GM12878 (cell line): ENCODE results near the gene SLC22A23. TPM values are rescaled to one million over a fixed set of nuclear protein-coding genes. Genes with fewer than 3 reads are reported as not detected.

ENCODE experiments used
- ATAC-seq: fragments of 200-7000 bp; cut with Tn5 transposase; 3 replicates; pipeline ENCODE4 v1.9.1; 2020; ENCODE audit warnings: mild to moderate bottlenecking, moderate library complexity
- BruUV-seq: library from RNA; stranded (reverse); fragments of 400-500 nt; replicated peaks from 2 replicates; lab custom pipeline; 2021; lab: Mats Ljungman, UMichigan
- CTCF ChIA-PET: fragments of 300-600 bp; sonication (Branson Sonifier 250); formaldehyde crosslinking; extraction: SDS; loops from one replicate; lab custom pipeline; 2021; ENCODE audit warnings: inconsistent platforms; lab: Yijun Ruan, JAX
- POLR2A ChIA-PET: fragments of 350-600 bp; formaldehyde crosslinking; extraction: SDS; loops from one replicate; lab custom pipeline; 2021; ENCODE audit warnings: inconsistent platforms; lab: Charles Lee
- RAD21 ChIA-PET: fragments of 300-600 bp; sonication (Branson Sonifier 250); formaldehyde crosslinking; loops from one replicate; lab custom pipeline; 2023; ENCODE audit warnings: antibody characterized with exemption; ENCODE audit not compliant: unreplicated experiment; lab: Charles Lee
- SMC1A ChIA-PET: fragments of 300-600 bp; sonication (Branson Sonifier 250); formaldehyde crosslinking; loops from one replicate; lab custom pipeline; 2023; ENCODE audit not compliant: unreplicated experiment, uncharacterized antibody; lab: Charles Lee
- DNase-seq: peaks from one replicate; pipeline ENCODE4 v3.0.0-alpha.2; 2011; ENCODE audit warnings: low read depth, low spot score
- FAIRE-seq: peaks from 3 replicates; lab custom pipeline; 2011; peaks lifted over from hg19 to GRCh38; lab: Jason Lieb, UNC
- H2AFZ ChIP-seq: 2 replicates; pipeline ENCODE4 v1.6.0; 2011; ENCODE audit warnings: low read depth, low read length, control low read depth; ENCODE audit not compliant: control insufficient read depth
- H3K27ac ChIP-seq: 2 replicates; pipeline ENCODE4 v1.5.1; 2011; ENCODE audit warnings: control low read depth; ENCODE audit not compliant: control insufficient read depth, insufficient read depth
- H3K27me3 ChIP-seq, 2 experiments: replicated peaks in 1 of 2; 2 replicates each; pipeline versions ENCODE4 v1.6.0 to v1.6.1; 2011; ENCODE audit warnings: low read length in 1 of 2; ENCODE audit not compliant: control insufficient read depth in 2 of 2, insufficient read depth in 2 of 2
- H3K36me3 ChIP-seq, 2 experiments: 2 replicates each; pipeline ENCODE4 v1.5.1; 2011; ENCODE audit warnings: low read length in 1 of 2; ENCODE audit not compliant: control insufficient read depth in 2 of 2, insufficient read depth in 2 of 2
- H3K4me1 ChIP-seq: 2 replicates; pipeline ENCODE4 v1.6.1; 2011; ENCODE audit warnings: mild to moderate bottlenecking, low read length, moderate library complexity, mixed read lengths; ENCODE audit not compliant: control insufficient read depth, insufficient read depth
- H3K4me2 ChIP-seq: 2 replicates; pipeline ENCODE4 v1.6.0; 2011; ENCODE audit warnings: control low read depth; ENCODE audit not compliant: control insufficient read depth, insufficient read depth
- H3K4me3 ChIP-seq: fragments of 200-600 bp; sonication (generic); 2 replicates; pipeline ENCODE4 v1.5.1; 2016
- H3K79me2 ChIP-seq: 2 replicates; pipeline ENCODE4 v1.6.0; 2011; ENCODE audit warnings: low read length; ENCODE audit not compliant: control insufficient read depth, insufficient read depth
- H3K9ac ChIP-seq: 2 replicates; pipeline ENCODE4 v1.8.0; 2011; ENCODE audit warnings: low read length, control low read depth, mixed read lengths; ENCODE audit not compliant: control insufficient read depth, insufficient read depth
- H3K9me3 ChIP-seq: replicated peaks from 3 replicates; pipeline ENCODE4 v1.5.1; 2011; ENCODE audit warnings: mild to moderate bottlenecking, low read length; ENCODE audit not compliant: control insufficient read depth, insufficient read depth
- H4K20me1 ChIP-seq: 2 replicates; pipeline ENCODE4 v1.6.0; 2011; ENCODE audit not compliant: control insufficient read depth, insufficient read depth
- EED ChIP-seq: sonication (generic); IDR thresholded peaks from 2 replicates; pipeline ENCODE4 v1.6.1; 2016; ENCODE audit warnings: antibody characterized with exemption, low read depth
- EP300 ChIP-seq, 2 experiments: fragments of 150-350 bp in 1 of 2; IDR thresholded peaks; 2 replicates each; pipeline ENCODE4 v1.6.1; 2011 to 2012; ENCODE audit warnings: low read depth in 2 of 2, low read length in 2 of 2, borderline replicate concordance in 1 of 2, improper control_type of control experiment in 1 of 2, inconsistent platforms in 1 of 2; ENCODE audit not compliant: control insufficient read depth in 1 of 2
- HCFC1 ChIP-seq: fragments of 150-350 bp; IDR thresholded peaks from 2 replicates; pipeline ENCODE4 v1.6.1; 2014; ENCODE audit warnings: low read length
- MYC ChIP-seq: IDR thresholded peaks from 2 replicates; pipeline ENCODE4 v1.6.1; 2011; ENCODE audit warnings: mild to moderate bottlenecking, low read length, moderate library complexity, inconsistent platforms; ENCODE audit not compliant: insufficient read depth, insufficient replicate concordance, insufficient read length, severe bottlenecking
- NRF1 ChIP-seq: conservative IDR thresholded peaks from 2 replicates; pipeline ENCODE4 v1.6.1; 2011; ENCODE audit warnings: mild to moderate bottlenecking, low read depth, low read length, improper control_type of control experiment
- PAX8 ChIP-seq: fragments of 450-650 bp; IDR thresholded peaks from 2 replicates; pipeline ENCODE4 v1.6.1; 2017; ENCODE audit warnings: mild to moderate bottlenecking, moderate library complexity
- POLR2A ChIP-seq: IDR thresholded peaks from 2 replicates; pipeline ENCODE4 v1.6.1; 2011; ENCODE audit warnings: low read depth, mild to moderate bottlenecking, low read length
- RAD51 ChIP-seq: fragments of 450-650 bp; IDR thresholded peaks from 2 replicates; pipeline ENCODE4 v1.6.1; 2016; ENCODE audit warnings: moderate library complexity, mild to moderate bottlenecking, inconsistent platforms
- SMAD1 ChIP-seq: fragments of 450-650 bp; IDR thresholded peaks from 2 replicates; pipeline ENCODE4 v1.6.1; 2018; ENCODE audit warnings: mild to moderate bottlenecking, low read depth; ENCODE audit not compliant: partially characterized antibody
- ZNF622 ChIP-seq: fragments of 450-650 bp; IDR thresholded peaks from 2 replicates; pipeline ENCODE4 v1.6.1; 2017; ENCODE audit warnings: mild to moderate bottlenecking, inconsistent platforms
- in situ Hi-C: fragments of 300-500 bp; cut with MboI; formaldehyde crosslinking; loops from 9 replicates; pipeline ENCODE4 v1.14.3; 2018; ENCODE audit warnings: mixed read lengths
- intact Hi-C: fragments of 100-400 bp; cut with micrococcal nuclease; formaldehyde crosslinking; loops from one replicate; pipeline ENCODE4 v1.14.2; 2022; ENCODE audit not compliant: unreplicated experiment
- polyA plus RNA-seq, 11 experiments: library from polyadenylated mRNA; depleted of rRNA in 4 of 11; unstranded in 6 of 11; stranded (reverse) in 5 of 11; fragments of >200 nt; fragmentation: Nextera tagmentation in 4 of 11; fragmentation: Illumina TruSeq in 1 of 11; extraction: Ambion mirVana in 4 of 11; extraction: Trizol in 1 of 11; gene quantifications; 1 replicate in 1 of 11; 2 replicates in 10 of 11; pipeline versions ENCODE4 v1.2.1 to v1.2.3, GENCODE V29; 2011 to 2016; ENCODE audit warnings: inconsistent platforms in 2 of 11, missing spikeins in 2 of 11, low read depth in 1 of 11
- total RNA-seq, 4 experiments: library from RNA; depleted of rRNA in 3 of 4; stranded (reverse); fragments of >200 nt in 3 of 4; fragmentation: Illumina TruSeq in 1 of 4; extraction: Trizol in 1 of 4; gene quantifications; 2 replicates each; pipeline versions ENCODE4 v1.2.1 to v1.2.3, GENCODE V29; 2013 to 2021
- TF ChIP-seq, protein P1 (sequence below): fragments of 450-650 bp; IDR thresholded peaks from 2 replicates; pipeline ENCODE4 v1.6.1; 2016; ENCODE audit warnings: mild to moderate bottlenecking
- TF ChIP-seq, protein P2 (sequence below): fragments of 450-650 bp; IDR thresholded peaks from 2 replicates; pipeline ENCODE4 v1.6.1; 2017; ENCODE audit warnings: mild to moderate bottlenecking, moderate library complexity
- TF ChIP-seq, protein P3 (sequence below): IDR thresholded peaks from 2 replicates; pipeline ENCODE4 v1.6.1; 2012; ENCODE audit warnings: mild to moderate bottlenecking, low read depth, low read length
- TF ChIP-seq, protein P4 (sequence below): IDR thresholded peaks from 2 replicates; pipeline ENCODE4 v1.6.1; 2011; ENCODE audit warnings: borderline replicate concordance, low read depth, mild to moderate bottlenecking, moderate library complexity, mixed read lengths, low read length; ENCODE audit not compliant: insufficient read depth; ENCODE audit errors: extremely low read length

The SLC22A23 gene
- total and polyA plus RNA-seq, 10 of the 15 experiments (the other 5 are each of a cell fraction or from before 2014, with no cell fraction given) = 0.20 to 2.4 (median 0.74) TPM

DNA sequence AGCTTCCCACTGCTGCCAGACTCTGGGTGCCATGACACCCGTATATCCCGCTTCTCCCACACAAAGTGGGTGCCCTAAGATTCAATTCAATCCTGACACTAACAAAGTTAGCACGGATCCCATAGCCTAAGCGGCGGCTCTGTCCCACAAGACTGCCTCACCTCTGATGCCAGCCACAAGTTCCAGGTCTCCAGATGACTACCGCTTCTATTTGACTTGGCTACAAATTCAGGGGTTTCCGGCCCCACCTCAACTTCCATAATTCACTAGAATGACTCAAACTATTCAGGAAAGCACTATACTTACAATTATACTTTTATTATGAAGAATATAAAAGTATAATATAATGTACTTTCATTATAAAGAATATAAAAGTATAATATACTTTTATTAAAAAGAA, 24.8 kb upstream of the SLC22A23 start (continued):
- TF ChIP-seq, protein P1, sequence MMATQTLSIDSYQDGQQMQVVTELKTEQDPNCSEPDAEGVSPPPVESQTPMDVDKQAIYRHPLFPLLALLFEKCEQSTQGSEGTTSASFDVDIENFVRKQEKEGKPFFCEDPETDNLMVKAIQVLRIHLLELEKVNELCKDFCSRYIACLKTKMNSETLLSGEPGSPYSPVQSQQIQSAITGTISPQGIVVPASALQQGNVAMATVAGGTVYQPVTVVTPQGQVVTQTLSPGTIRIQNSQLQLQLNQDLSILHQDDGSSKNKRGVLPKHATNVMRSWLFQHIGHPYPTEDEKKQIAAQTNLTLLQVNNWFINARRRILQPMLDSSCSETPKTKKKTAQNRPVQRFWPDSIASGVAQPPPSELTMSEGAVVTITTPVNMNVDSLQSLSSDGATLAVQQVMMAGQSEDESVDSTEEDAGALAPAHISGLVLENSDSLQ = no peak
- TF ChIP-seq, protein P2, sequence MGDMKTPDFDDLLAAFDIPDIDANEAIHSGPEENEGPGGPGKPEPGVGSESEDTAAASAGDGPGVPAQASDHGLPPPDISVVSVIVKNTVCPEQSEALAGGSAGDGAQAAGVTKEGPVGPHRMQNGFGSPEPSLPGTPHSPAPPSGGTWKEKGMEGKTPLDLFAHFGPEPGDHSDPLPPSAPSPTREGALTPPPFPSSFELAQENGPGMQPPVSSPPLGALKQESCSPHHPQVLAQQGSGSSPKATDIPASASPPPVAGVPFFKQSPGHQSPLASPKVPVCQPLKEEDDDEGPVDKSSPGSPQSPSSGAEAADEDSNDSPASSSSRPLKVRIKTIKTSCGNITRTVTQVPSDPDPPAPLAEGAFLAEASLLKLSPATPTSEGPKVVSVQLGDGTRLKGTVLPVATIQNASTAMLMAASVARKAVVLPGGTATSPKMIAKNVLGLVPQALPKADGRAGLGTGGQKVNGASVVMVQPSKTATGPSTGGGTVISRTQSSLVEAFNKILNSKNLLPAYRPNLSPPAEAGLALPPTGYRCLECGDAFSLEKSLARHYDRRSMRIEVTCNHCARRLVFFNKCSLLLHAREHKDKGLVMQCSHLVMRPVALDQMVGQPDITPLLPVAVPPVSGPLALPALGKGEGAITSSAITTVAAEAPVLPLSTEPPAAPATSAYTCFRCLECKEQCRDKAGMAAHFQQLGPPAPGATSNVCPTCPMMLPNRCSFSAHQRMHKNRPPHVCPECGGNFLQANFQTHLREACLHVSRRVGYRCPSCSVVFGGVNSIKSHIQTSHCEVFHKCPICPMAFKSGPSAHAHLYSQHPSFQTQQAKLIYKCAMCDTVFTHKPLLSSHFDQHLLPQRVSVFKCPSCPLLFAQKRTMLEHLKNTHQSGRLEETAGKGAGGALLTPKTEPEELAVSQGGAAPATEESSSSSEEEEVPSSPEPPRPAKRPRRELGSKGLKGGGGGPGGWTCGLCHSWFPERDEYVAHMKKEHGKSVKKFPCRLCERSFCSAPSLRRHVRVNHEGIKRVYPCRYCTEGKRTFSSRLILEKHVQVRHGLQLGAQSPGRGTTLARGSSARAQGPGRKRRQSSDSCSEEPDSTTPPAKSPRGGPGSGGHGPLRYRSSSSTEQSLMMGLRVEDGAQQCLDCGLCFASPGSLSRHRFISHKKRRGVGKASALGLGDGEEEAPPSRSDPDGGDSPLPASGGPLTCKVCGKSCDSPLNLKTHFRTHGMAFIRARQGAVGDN = no peak
- TF ChIP-seq NRF1 = no peak
- no peak for TF ChIP-seq ZNF622
- TF ChIP-seq, all 136 proteins: peak for 0

DNA sequence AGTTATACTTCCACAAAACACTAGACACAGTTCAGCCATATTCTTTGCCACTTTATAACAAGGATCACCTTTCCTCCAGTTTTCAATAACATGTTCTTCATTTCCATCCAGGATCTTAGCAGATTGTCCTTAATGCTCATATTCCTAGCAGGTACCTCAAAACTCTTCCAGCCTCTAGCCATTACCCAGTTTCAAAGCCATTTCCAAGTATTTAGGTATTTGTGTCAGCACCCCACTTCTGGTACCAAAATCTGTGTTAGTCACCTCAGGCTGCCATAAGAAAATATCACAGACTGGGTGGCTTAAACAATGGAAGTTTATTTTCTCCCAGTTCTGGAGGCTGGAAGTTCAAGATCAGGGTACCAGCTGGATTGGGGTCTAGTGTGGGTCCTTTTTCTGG, 23.2 kb upstream of the SLC22A23 start:
- ChIA-PET POLR2A (no interaction called here), CTCF (no interaction called here), SMC1A (no interaction called here), RAD21 (no interaction called here)
- intact Hi-C loops (no loop called here), in situ Hi-C loops (no loop called here)
- Histone ChIP-seq H2AFZ (no peak overlapping the region), H3K9ac (no peak overlapping the region), H3K4me3 (no peak overlapping the region), H3K27ac (no peak overlapping the region), H3K4me1 (no peaks in the 10 kb centered on the region), H3K4me2 (no peak overlapping the region), H3K79me2 (no peaks in the 10 kb centered on the region), H3K36me3 (no peaks in the 10 kb centered on the region), H3K27me3 (peaks cover 0 to 2% of the 10 kb centered on the region in 2 experiments; a peak in 2 of 4 replicates), H3K9me3 (no peaks in the 10 kb centered on the region; the same call in 2 of the 3 replicates), H4K20me1 (no peaks in the 10 kb centered on the region)
- DNase-seq = no peak
- no peak for ATAC-seq
- no peak for TF ChIP-seq PAX8
- TF ChIP-seq EP300 (IDR thresholded peaks at IDR 0.05; ENCODE audit: borderline replicate concordance in 1 of 2, control insufficient read depth in 1 of 2, low read depth in 2 of 2, low read length in 2 of 2) = no peak
- TF ChIP-seq, protein P3, sequence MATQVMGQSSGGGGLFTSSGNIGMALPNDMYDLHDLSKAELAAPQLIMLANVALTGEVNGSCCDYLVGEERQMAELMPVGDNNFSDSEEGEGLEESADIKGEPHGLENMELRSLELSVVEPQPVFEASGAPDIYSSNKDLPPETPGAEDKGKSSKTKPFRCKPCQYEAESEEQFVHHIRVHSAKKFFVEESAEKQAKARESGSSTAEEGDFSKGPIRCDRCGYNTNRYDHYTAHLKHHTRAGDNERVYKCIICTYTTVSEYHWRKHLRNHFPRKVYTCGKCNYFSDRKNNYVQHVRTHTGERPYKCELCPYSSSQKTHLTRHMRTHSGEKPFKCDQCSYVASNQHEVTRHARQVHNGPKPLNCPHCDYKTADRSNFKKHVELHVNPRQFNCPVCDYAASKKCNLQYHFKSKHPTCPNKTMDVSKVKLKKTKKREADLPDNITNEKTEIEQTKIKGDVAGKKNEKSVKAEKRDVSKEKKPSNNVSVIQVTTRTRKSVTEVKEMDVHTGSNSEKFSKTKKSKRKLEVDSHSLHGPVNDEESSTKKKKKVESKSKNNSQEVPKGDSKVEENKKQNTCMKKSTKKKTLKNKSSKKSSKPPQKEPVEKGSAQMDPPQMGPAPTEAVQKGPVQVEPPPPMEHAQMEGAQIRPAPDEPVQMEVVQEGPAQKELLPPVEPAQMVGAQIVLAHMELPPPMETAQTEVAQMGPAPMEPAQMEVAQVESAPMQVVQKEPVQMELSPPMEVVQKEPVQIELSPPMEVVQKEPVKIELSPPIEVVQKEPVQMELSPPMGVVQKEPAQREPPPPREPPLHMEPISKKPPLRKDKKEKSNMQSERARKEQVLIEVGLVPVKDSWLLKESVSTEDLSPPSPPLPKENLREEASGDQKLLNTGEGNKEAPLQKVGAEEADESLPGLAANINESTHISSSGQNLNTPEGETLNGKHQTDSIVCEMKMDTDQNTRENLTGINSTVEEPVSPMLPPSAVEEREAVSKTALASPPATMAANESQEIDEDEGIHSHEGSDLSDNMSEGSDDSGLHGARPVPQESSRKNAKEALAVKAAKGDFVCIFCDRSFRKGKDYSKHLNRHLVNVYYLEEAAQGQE = no peak
- no peak for TF ChIP-seq HCFC1
- TF ChIP-seq, protein P4, sequence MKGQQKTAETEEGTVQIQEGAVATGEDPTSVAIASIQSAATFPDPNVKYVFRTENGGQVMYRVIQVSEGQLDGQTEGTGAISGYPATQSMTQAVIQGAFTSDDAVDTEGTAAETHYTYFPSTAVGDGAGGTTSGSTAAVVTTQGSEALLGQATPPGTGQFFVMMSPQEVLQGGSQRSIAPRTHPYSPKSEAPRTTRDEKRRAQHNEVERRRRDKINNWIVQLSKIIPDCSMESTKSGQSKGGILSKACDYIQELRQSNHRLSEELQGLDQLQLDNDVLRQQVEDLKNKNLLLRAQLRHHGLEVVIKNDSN = no peak
- no peak for TF ChIP-seq RAD51
- no peak for TF ChIP-seq MYC
- no peak for TF ChIP-seq POLR2A
- TF ChIP-seq SMAD1 = no peak
- TF ChIP-seq EED = no peak
- TF ChIP-seq NRF1 = no peak
- no TSS peak for BruUV-seq
- FAIRE-seq = no peak
